HUDEP-2 (cell line): ENCODE measurements around the gene UBA5.
"Not testable (repeated sequence)": the region's sequence is repeated elsewhere in the genome, so short reads cannot be mapped to it uniquely, and the experiment has no call there.

ENCODE experiments used
- DNase-seq, 76 experiments: peaks; one replicate each; lab custom pipeline; 2025; ENCODE audit not compliant: unreplicated experiment in 76 of 76; lab: John Stamatoyannopoulos, UW

Gene UBA5

DNA sequence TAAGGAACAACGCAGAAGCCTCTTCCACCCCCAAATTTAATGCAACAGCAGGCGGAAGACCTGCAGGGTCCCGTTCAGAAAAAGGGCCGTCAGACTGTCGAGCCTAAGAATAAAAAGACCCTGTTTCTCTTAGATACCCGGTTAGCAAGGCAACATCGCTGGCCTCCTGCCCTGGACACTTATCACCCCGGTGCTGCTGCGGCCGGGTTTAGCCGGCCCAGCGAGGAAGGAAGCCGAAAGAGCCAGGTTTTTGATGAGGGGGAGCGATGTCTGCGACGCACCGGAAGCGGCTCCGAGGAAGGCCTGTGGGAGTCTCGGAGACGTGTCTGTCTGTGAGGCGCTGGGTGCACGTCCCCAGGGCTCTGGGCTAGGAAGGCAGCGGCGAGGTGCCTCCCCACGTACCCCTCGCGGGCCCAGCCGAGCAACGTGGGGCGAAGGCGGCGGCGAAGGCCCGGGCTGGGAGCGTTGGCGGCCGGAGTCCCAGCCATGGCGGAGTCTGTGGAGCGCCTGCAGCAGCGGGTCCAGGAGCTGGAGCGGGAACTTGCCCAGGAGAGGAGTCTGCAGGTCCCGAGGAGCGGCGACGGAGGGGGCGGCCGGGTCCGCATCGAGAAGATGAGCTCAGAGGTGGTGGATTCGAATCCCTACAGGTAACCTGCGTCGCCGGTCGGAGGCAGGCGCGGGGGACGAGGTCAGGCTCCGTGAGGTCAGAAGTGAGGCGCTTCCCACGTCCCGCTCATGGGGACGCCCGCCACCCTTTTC, at the start of gene UBA5:
TSS of gene UBA5 (plus strand) at position 278 of the 759 bp plus-strand sequence. CDS start at position 487, 209 bp downstream.
- DNase-seq: peak in 69 of 76 experiments; percentile 5 to 80 (median 48)

DNA sequence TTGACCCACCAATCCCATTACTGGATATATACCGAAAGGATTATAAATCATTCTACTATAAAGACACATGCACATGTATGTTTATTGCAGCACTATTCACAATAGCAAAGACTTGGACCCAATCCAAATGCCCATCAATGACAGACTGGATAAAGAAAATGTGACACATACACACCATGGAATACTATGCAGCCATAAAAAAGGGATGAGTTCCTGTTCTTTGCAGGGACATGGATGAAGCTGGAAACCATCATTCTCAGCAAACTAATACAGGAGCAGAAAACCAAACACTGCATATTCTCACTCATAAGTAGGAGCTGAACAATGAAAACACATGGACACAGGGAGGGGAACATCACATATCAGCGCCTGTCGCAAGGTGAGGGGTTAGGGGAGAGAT, 44.8 kb upstream of the UBA5 start:
- DNase-seq: not testable (repeated sequence)

DNA sequence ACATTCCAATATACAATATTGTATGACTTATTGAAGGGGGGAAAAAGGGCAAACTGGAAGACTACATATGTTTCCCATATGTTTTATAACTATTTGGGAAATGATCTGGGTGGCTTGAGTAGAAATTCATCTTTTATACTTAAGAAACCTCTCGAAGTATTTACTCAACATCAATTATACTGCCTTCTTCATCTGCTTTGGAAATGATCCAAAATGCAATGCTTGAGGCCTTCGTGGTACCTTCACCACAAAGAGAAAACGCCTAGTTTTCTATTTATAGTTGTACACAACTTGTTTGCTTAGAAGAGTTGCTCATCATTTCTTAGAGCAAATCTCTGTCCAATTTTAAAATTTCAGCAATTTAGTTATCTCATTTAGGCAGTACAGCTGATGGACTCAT, 44.2 kb upstream of the UBA5 start:
- no peak for DNase-seq

DNA sequence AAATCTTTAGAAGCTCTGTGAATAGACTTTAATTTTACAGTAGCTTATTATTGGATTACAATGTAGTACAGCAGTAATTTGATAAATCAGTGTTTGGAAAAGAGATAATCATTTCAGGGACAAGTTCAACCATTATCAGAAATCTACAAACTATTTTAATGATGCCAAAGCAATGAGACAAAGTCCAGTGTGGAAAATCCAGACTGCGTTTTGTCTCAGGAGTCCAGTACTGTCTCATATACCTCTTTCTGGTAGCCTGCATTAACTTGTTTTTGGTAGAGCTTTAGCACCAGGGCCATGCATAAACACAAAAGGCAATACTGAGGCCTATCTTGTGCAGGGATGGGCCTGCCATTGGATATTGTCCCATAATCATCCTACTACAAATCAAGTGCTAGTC, 43.3 kb upstream of the UBA5 start:
- DNase-seq: no peak

DNA sequence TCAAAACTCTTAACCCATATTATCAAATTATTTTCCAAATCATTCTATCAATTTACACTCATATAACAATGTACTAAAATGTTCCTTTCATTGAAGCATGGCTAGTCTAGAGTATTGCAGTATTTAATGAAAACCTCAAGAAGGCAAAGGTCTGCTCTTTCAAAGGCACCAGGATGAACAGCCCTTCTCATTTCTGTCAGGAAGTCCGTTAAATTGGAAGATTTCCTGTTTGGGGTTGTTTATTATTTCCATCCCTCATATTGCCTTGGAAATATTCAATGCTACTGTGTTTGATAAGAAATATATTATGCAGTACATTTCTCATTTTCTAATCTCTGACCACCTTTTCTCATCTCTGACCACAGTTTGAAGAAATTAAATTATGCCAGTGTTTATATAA, 38.0 kb upstream of the UBA5 start:
- DNase-seq: no peak

DNA sequence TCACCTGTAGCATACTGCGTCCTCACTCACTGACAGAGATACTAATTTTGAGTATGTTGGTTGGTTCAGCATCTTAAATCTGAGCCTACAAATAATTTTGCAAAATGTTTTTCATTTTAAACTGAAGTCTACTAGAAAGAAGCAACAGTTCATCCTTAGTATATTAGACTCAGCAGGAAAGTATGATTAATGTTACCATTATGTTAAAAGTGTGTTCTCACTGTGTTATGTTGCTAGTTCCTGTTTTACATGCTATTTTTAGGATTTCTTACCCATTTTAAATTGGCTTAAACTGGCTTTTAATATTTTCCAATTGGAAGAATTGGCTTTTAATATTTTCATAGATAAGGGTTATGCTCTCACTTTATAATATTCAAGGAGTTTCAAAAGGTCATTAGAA, 37.4 kb upstream of the UBA5 start:
- DNase-seq: no peak

- DNase-seq: no peak
Observed at GRCh38 chr3:132623646-132624045, 36.5 kb upstream of the UBA5 start.

DNA sequence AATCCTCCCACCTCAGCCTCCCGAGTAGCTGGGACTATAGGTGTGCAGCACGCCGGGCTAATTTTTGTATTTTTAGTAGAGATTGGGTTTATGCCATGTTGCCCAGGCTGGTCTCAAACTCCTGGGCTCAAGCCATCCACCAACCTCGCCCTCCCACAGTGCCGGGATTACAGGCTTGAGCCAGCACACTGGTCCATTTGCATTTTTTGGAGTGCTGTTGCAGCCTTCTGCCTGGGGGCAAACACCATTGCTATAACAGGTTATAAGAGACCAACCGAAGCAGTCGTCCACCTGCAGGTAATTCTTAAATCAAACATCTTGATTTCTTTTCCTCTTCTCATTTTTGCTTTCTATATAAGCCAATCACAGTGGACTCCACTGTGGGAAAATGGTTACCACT, 35.3 kb upstream of the UBA5 start:
- no peak for DNase-seq

GRCh38 chr3:132625613-132626012, 34.5 kb upstream of the UBA5 start:
- no peak for DNase-seq

DNA sequence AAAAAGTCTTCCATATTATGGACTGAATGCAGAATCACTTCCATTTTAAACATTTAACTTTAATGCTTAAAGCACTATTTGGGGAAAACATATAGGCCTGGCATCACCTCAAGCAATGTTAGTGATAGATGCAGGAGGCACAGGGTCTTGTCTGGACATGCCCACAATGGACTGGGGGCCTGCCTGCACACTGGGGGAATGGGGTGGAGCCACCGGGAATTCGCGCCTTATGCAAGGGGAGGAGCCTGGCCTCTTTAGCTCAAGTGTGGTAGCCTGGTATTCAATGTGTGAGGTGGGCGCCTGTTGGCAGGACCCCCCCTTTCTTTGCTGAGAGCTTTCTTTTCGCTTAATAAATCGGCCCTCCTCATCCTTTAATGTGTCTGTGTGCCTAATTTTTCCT, 33.2 kb upstream of the UBA5 start:
- no peak for DNase-seq

DNA sequence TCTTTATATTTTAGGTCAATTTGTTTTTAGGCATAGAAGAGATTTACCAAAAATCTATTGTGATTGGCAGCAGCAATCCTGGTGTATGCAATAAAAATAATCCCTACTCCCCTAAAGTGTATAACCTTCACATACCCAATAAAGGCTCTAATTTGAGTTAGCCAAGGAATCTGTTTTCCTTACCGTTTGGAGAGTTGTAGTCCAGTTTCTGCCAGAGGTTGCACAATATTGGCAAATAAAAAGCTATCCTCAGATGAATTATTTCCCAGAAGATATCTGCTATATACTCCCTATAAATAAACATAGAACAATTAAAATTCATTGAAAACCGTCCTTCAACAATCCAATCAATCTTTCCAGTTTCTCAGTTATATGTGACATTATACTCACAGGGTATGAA, 32.0 kb upstream of the UBA5 start:
- DNase-seq: no peak

- no peak for DNase-seq
Observed at GRCh38 chr3:132629928-132630327, 30.2 kb upstream of the UBA5 start.

GRCh38 chr3:132630612-132631011, 29.5 kb upstream of the UBA5 start:
- DNase-seq: no peak

- no peak for DNase-seq
Observed at GRCh38 chr3:132635052-132635451, 25.1 kb upstream of the UBA5 start.

- no peak for DNase-seq
Observed at GRCh38 chr3:132637590-132637989, 22.5 kb upstream of the UBA5 start.

GRCh38 chr3:132638706-132639105, 21.4 kb upstream of the UBA5 start:
- DNase-seq: no peak

DNA sequence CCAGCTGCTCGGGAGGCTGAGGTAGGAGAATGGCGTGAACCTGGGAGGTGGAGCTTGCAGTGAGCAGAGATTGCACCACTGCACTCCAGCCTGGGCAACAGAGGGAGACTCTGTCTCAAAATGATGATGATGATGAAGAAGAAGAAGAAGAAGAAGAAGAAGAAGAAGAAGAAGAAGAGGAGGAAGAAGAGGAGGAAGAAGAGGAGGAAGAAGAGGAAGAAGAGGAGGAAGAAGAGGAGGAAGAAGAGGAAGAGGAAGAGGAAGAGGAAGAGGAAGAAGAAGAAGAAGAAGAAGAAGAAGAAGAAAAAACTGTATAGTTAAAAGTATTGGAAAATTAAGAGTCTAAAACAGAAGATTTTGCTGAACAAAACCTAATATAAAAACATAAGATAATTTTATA, 18.7 kb upstream of the UBA5 start:
- not testable (repeated sequence) for DNase-seq

DNA sequence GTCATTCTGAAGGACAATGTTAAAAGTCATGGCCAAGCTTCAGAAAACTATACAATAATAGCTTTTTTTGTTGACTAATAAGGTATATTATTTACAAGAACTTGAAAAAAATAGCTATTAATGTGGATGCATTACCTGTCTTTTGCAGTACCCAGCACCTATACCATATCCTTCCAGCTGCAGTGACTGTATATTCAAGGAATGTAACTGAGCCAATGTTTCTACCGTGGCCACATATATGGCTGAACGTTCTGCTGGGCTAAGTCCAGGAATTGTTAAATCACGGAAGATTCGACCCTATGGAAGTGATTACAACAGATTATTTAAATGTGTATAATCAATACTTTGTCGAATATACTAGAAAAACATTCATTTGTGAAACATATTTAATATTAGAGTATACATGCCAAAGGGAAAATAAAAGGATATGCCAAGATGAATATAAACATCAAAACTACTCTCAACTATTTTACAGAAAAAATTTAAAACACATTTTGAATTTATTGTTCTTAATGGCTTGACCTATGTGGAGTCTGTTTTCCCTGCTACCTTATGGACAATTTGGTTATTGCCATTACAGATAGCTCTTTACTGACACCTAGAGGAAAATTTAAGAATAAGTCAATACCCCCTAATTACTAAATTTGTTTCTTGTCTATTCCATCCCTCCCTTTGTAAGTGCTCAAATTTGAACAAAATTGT, 18.1 kb upstream of the UBA5 start:
- DNase-seq: peak in 23 of 76 experiments; percentile 2 to 51 (median 21)

- DNase-seq: no peak
Observed at GRCh38 chr3:132642539-132642847, 17.6 kb upstream of the UBA5 start.

DNA sequence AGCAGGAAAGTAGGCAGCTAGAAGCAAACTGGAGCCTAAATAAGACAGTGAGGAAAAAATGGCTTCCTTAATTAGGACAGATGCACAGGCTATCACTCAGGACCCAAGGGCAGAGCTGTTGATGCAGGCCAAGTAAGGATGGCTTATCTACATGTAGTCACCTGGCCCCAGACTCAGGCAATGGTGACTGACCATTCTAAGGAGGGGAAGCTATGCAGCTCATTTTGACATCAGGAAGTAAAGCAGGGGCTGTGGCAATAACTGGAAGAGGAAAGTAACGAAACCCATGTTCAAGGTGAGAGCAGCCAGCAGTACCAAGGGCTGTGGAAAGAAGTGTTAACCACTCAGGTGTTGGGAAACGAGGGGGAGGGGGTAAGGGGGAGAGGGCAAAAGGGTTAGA, 16.8 kb upstream of the UBA5 start:
- DNase-seq: no peak

- peak in 4 of 76 experiments; percentile 10 to 24 (median 18) for DNase-seq
Observed at GRCh38 chr3:132645058-132645457, 15.1 kb upstream of the UBA5 start.

- DNase-seq: no peak
Observed at GRCh38 chr3:132650153-132650552, 10.0 kb upstream of the UBA5 start.
